Activated CD4-positive, alpha-beta T cell treated with anti-CD3 and anti-CD28 coated beads, Interleukin-2, amount 50 U/mL, for 4 hours (primary cell): Measurements from ENCODE around the gene EGFL8.
A peak's percentile ranks its signal among the peaks of the same experiment; 100 is the strongest.

Source experiments
- DNase-seq, 2 experiments: peaks; one replicate each; pipeline ENCODE4 v3.0.0-alpha.2; 2020

EGFL8 gene

GRCh38 chr6:32168807-32169591, 4.6 kb downstream of the EGFL8 start:
- DNase-seq, result no peak

GRCh38 chr6:32170294-32170693, 5.9 kb downstream of the EGFL8 start:
- no peak for DNase-seq

- DNase-seq, result no peak
Observed at GRCh38 chr6:32171234-32171633, 6.8 kb downstream of the EGFL8 start.

- DNase-seq, result no peak
Observed at GRCh38 chr6:32173051-32173727, 8.8 kb downstream of the EGFL8 start.

DNA sequence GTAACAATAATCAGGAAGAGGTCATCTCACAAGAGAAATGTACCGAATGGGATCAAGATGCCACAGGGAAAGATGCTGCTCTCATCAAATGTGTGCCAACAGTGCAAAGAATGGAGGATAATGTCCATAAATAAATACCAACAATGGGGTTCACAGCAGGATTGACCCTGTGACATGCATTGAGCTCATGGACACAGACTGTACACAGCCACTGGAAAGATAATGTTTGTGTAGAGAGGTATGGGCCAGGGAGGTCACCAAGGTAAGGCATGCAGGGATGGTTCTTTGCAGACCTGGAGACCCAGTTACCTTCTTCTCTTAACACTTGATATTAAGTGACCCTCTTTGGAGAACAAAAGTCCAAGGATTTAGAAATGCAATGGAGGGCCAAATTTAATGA, 10.0 kb downstream of the EGFL8 start:
- no peak for DNase-seq

DNA sequence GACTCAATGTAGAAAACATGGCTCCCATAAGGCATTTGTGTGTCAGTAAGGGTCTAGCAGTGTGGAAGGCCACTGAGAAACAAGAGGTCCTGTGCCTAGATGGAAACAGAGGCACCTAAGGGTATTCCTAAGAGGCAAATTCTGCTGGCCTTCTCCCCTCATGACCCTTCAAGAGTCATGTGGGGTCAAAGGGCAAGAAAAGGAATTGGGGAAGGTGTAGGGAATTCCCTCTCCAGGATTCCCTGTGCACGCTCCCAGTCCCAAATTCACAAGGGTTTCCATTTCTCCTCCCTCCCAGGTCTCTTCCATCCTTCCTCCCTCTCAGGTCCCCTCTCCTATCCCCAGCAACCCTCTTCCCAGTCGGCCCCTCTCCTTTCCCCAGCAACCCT, 10.9 kb downstream of the EGFL8 start:
- DNase-seq, result no peak

DNA sequence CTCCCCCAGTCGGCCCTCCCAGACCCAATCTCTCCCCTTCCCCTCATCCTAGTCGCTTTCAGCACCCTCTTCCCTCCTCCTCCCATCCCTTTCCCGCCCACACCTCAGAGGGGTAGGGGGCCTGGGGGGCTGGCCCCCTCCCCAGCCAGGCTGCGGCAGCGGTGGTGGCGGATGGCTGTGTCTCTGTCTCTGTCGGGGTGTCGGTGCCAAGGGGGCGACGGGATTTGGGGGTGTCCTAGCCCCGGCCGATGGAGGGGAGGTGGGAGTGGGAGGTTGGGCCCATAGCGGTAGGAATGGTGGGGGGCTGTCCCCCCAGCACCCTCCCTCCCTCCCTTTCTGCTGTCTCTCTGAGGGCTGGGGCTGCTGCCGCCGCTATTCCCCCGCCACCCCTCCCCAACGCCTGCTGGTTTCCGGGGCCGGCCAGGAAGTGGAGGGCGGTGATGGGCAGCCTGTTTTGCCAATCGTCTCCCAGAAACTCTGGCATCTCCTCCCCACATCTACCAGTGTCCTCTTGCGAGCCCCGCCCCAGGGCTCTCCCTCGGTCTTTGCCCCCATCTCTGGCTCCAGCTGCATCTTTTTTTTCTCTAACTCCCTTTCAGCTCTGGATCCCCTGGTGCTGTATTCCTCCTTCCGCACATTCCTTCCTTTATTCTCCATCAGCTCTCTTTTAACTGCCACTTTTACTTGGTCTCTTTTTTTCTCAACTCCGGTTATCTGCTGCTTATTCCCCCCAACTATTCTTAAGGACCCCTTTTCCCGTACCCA, 11.5 kb downstream of the EGFL8 start, which contains the start of gene AGPAT1:
AGPAT1 (minus strand) TSS at position 374 of the 765 bp plus-strand sequence. CDS start 4,588 bp downstream, outside the sequence.
- peak; percentile 96 for DNase-seq

DNA sequence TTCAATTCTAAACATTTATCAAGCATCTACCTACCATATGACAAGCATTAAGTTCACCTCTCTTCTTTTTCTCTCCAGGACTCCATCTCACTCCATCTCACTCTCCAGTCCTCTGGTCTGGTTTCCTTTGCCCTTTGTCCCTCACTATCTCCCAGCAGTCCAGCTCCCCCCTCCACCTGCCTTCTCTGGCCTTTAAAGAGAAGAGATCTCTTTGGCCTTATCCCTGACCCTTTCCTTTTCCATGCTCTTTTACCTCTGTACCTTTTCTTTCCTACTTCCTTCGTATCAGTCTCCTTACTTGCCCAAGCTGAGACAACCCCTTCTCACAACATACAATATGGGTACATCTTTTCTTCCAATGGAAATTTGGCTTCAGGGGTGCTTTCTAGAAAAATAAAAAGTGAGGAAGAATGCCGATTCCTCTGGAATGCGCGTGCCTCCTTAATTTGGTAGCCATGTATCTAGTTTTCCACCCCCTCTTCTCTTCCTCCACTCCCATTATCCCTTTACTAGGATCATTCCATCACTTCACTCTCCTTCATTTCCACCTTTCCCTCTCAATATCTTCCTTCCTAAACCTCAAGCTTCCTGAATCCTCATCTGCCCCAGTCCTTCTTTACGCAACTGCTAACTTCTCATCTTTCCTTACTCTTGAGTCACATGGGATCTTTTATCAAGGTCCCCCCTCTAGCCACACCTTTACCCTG, 12.2 kb downstream of the EGFL8 start:
- no peak for DNase-seq

DNA sequence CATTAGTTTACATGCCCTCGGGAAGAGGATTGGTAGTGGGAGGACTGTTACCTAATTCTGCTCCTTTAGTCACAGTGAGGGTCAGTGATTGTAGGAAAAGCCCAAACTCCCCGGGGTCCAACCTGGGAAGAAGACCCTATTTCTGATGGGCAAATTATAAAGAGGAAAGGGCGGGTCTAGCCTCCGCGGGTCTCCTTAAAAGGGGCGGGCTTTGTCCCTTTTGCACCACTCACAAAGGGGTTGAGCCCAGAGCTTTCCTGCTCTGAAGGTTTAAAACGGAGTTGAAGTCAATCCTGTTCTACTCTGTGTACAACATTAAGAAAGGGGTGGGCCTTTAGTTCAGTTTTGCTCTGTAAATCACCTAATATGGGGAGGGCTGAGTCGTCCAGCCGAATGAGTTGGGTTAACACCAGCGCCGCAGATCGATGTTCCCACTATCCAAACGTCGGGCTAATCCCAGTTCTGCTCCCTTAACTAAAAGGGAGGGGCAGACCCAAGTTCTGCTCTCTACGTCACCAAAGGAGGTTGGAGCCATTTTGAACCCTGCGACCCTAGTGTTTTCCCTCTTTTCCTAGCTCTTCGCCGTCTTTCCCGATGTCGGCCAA, 12.9 kb downstream of the EGFL8 start:
- no peak for DNase-seq

DNA sequence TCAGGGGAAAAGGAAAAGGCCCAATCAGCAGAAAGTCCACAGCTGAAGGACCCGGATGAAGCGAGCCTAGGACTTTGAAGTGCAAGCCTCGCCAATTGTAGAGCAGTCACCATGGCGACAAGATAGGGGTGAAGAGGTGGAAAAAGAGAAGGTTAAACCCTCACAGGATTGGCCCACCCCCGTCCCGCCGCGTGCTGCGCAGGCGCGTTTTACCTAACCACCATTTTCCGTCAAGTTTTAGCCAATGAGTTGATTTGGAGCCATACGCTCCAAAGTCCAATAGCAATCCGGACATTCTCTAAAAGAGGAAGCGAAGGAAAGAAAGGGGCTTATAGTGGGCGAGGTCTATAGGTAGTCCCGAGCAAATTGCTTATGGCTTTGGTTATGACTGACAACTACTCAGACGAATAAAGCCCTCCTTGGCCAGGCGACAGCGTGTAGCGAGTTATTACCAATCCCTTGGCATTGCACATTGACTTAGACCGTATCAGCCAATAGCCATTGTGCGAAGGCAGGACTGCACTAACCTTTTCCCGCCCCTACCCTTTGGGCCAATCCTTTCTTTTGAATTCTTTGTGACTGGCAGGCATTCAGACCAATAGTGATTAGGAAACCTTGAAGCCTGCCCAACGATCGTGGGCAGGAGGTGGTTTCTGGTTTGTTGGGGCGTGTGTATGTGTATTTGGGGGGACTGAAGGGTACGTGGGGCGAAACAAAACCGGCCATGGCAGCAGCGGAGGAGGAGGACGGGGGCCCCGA, 13.6 kb downstream of the EGFL8 start, which contains the start of gene RNF5:
RNF5 (plus strand) TSS at position 618 of the 759 bp plus-strand sequence; CDS start at position 725, 107 bp downstream.
- peak; percentile 92 for DNase-seq

DNA sequence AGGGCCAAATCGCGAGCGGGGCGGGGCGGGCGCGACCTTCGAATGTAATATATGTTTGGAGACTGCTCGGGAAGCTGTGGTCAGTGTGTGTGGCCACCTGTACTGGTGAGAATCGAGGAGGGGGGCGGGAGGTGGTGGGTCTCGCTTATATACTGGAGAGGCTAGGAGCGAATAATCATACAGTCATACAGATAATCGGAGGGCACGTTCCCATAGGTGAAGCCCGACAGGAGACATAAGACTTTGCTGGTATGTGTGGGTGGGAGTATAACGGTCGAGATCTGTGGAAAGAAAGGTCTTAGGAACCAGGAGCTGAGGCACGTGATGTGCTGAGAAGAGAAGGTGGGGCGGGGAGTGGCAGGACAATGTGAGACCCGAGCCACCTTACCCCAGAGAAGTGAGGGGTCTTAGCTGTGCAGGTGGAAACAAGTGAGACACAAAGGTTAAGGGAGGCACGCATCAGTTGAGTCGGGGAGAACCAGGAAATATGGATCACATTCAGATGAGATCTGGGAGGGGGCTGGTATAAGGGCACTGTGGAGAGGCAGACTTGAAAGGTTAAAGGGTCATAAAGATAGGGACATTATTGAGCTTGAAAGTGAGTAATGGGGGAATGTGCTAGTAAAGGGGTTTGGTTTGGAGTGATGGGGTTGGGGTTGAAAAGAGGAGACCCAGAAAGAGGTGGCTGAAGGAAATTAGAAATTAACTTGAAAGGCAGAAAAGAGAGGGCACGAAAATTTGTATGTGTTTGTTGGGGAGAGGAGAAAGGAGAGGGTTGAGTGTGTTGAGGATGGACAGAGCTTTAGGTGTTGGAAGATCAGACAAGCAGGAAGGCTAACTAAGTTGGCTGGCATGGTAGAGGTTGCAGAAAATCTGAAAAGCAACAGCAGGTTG, 14.4 kb downstream of the EGFL8 start:
- DNase-seq, result no peak

DNA sequence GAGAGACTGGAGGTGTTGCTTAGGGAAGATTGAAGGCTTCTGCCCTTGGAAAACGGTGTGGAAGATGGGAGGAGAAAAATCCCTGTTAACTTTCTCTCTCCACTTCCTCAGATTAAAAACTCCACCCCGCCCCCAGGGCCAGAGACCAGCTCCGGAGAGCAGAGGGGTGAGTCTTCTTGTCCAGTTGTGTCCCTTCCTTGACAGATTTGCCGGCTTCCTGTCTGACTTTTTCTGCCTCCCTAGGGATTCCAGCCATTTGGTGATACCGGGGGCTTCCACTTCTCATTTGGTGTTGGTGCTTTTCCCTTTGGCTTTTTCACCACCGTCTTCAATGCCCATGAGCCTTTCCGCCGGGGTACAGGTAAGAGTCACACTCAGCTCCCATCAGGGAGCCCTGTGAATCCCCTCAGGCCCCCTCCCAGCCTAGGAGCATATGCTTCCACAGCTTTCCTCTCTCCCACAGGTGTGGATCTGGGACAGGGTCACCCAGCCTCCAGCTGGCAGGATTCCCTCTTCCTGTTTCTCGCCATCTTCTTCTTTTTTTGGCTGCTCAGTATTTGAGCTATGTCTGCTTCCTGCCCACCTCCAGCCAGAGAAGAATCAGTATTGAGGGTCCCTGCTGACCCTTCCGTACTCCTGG, 15.5 kb downstream of the EGFL8 start:
- no peak for DNase-seq

DNA sequence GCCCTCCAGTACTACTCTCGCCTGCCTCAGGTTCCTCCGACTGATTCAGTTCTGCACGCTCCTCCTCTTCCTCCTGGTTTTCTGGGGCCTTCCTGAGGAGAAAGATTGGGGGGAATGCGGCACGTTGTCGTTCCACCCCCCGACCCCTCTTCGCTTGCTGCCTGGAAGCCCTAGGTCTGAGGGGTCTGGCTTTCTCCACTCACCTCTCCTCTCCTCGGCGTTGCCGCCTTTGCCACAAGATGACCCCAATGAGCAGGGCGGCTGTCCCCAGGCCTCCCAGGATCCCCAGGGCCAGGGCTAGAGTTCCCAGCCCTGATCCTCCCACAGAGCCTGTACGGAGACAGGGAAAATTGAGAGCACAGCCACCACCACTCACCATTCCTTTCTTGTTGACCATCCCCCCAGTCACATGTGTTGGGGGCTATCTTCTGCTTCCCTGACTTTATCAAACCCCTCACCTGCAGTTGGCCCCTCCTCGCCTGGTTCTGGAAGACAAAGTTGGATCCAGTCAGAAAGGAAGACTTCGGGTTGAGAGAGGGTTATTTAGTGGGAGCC, 16.8 kb downstream of the EGFL8 start:
- no peak for DNase-seq

- no peak for DNase-seq
Observed at GRCh38 chr6:32181915-32182529, 17.6 kb downstream of the EGFL8 start.

- DNase-seq, result no peak
Observed at GRCh38 chr6:32182555-32182981, 18.2 kb downstream of the EGFL8 start.

- no peak for DNase-seq
Observed at GRCh38 chr6:32183030-32183429, 18.6 kb downstream of the EGFL8 start.

GRCh38 chr6:32183483-32184083, 19.2 kb downstream of the EGFL8 start:
- DNase-seq, result no peak

DNA sequence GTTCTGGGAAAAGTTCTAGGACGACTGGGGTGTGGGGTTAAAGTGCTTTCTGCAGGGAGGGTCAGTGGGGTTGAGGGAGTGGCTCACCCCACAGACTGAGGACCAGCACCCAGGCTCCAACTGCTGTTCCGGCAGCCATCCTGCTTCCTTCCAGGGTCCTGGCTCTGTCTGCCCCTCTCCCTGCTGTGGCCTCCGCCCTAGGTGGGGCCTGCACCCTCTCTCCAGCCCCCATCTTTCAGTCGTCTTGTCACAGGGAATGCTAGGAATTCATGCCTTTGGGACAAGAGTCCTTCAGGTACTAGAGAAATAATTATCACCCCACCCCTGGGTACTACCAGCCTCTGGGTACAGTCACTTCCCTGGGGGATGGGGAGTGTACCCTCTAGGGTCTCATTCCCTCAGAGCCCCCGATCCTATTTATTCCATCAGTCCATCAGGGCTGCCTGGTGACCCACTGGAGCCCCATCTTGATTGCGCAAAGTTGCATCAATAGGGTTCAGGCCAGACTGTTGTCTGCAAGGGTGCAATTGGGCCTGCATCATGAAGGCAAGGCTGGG, 19.8 kb downstream of the EGFL8 start, which contains the start of gene AGER:
AGER (minus strand) TSS at position 170 of the 557 bp plus-strand sequence; CDS start at position 139, 31 bp downstream.
- no peak for DNase-seq
